NCI-H2029 (cell line): Measurements from ENCODE around the gene UBALD1.

ENCODE experiments used
- DNase-seq: peaks from one replicate; lab custom pipeline; 2025; lab: John Stamatoyannopoulos, UW

The UBALD1 gene

DNA sequence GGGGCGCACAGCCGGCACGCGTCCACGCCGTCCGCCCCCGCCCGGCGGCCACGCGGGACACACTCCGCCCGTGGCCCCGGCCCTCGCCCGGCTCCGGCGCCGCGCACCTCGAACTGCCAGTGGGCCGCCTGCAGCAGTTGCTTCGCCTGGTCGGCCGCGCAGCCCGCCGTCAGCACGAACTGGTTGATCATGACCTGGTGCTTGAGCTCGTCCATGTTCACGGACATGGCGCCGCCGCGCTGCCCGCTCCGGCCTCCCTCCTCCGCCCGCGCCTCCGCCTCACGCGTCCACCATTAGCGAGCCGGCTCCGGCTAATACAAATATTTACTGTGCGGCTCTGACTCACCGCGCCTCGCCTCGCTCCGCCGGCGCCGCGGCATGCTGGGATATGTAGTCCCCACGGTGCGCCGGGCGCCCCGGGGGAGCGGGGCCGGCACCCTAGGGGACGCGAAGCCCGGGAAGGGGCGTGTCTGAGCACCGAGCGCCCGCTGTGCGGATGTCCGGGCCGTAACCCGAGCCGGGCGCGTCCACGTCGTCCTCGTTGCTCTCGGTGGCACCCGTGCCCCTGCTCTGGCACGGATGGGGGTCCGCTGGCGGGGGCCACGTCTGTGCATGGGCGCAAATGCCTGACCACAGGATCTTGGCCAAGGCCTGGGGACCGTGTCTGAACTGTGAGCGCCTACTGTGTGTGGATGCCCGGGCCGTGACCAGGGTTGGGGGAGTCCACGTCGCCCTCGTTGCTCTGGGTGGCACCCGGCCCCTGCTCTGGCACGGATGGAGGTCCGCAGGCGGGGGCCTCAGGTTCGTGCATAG, at the start of gene UBALD1:
Gene UBALD1, minus strand, starts transcription at position 318 of the 813 bp plus-strand sequence. Its CDS starts 91 bp downstream, at position 227.
- peak; percentile 86 for DNase-seq

DNA sequence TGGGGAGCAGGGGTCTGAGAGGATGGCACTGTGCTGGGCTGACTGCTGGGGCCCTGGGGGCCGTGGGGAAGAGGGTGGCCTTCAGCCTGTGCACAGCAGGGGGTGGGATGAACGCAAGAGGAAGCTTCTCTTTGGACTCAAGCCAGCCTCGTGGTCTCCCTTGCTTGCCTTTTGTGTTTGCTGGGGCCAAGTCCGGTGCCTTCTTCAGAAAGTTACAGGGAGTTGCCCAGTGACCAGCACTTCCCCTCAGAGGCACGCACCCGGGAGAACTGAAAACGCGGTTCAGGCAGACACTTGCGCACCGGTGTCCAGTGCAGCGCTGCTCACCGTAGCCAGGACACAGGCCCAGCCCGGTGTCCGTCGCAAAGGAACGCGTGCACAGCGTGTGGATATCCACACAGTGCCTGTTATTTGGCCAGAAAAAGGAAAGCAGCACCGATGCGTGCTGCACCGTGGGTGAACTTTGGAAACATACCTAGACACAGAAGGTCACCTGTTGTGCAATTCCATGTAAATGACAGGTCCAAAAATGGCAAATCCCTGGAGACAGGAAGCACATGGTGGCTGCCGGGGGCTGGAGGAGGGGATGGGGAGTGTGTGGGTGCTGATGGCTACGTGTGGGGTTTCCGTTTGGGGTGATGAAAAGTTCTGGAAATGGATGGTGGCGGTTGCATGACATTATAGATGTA, 49.2 kb upstream of the UBALD1 start:
- no peak for DNase-seq

DNA sequence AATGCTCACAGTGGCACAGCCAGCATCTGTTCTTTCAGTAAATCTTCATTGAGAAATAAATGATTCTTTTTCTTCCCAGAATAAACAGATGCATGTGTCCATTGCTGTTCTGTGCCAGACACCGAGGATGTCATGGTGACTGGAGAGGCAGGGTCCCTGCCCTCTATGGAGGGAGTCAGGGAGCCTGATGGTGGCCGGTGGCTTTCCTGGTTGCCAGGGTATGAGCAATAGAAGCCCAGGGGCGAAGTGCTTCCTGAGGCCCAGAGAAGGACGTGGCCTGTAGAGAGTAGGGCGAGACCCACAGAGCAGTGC, 48.7 kb upstream of the UBALD1 start:
- DNase-seq = no peak

DNA sequence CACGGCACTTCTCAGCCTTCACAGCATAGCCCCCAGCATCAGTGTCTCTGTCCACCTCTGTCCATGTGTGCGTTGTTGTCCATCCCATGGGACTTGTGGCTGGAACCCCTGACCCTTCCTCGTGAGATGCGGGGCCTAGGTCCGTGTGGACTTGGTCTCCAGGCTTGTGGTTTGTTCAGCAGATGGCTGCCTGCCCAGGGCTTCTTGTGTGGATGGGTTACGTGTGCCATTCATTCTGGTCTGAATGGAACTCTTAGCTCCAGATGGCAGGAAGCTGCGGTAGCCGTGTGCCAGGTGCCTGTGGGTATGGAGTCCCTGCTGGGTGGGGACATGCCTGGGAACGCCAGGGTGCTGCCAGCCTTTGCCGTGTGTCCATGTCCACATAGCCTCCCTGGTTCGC, 47.0 kb upstream of the UBALD1 start:
- DNase-seq = peak; percentile 89

DNA sequence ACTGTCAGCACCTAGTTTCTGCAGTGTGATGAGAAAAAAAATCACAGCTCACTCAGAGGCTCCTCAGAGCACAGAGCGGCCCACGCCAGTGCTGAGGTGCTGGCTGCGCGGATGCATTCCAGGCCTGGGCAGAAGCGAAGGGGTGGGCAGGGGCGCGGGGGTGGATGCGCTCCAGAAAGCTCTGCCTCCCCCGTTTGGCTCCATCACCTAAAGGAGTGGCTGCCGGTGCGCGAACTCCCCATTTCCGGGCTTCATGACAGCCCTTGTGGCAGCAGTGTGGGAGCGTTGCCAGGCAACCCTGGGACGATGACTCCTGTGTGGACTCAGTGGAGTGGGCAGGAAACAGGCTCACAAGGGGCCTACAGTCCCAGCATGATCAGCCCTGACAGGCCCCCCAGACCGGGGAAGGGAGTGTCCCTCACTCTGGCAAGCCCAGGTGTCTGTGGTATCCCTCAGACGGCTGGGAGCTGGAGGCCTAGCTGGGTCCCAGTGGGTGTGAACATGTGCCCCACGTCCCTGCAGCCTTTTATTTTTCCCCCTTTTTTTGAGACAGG, 45.8 kb upstream of the UBALD1 start:
- DNase-seq = peak; percentile 70

DNA sequence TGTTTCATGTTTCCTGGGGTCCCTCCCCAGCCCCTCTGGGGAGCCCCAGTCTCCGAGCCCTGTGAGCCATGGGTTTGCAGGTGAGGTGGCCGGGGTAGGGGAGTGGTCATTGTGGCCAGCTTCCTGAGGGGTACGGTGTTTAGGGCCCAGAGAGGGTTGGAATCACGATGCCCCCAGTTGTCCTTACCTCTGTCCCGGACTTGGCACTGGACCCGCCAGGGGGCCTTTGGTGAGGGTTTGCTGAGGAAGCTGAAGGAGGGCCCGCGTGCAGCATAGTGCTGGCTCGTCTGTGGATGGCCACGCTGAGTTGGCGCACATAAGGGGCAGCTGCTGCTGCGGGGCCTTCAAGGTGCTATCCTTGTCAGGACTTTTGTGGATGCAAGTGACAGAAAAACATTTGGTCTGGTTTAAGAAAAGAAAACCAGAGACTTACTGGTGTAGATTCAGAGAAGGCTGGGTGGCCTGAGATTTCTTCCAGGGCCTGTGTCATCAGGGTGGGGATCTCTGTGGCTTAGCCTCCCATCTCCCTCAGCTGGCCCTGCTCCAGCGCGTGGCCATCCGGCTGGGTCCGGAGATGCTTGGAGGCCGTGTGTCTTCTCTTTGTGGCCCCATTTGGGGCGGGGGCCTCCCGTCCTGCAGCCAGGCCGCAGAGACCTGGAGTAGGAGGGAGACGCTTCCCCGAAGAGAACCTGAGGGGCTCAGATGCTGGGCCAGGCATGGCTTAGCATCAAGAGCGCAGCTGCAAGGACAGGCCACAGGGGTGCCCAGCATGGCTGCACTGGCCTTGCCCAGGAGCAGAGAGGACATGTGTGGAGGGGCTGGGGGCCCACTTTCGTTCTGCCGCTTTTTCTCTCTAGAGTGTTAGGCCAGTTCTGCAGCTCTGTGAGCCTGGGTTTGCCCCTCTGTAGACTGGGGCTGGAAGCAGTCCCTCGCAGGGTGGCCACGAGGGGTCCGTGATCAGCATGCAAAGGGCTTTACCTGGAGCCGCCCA, 45.0 kb upstream of the UBALD1 start:
- DNase-seq = no peak

DNA sequence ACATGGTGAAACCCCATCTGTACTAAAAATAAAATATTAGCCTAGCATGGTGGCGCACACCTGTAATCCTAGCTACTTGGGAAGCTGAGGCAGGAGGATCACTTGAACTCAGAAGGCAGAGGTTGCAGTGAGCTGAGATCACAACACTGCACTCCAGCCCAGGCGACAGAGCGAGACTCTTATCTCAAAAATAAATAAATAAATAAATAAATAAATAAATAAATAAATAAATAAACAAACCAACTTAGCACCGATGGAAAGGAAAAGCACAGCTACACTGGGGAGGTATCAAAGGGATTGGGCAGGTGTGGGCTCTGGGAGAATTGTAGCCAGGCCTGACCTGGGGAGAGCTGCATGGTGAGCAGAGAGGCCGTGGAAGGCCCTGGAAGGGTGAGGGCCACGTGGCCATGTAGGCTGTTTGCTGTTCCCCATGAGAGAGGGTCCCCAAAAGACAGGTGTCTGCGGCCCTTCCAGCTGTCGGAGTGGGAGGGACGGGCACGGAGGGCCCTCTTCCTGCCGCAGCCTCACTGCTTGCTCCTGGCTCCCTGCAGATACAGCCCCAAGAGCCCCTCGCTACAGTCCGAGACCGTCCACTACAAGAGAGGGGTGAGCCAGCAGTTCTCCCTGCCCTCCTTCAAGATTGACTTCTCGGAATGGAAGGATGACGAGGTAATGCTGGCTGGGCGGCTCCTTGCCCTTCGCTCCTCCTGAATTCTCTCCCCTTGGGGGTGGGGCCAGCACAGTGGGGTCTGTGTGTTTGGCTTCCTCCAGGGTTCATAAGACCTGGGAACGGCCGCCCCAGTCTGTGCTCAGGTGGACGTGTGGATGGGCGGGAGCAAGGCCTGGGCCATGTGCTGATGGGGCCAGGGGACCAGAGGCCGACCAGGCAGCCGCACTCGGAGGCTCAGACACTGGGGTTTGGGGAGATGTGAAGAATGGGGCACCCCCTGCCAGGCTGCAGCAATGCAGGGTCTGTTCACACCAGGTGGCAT, 42.3 kb upstream of the UBALD1 start:
- no peak for DNase-seq

DNA sequence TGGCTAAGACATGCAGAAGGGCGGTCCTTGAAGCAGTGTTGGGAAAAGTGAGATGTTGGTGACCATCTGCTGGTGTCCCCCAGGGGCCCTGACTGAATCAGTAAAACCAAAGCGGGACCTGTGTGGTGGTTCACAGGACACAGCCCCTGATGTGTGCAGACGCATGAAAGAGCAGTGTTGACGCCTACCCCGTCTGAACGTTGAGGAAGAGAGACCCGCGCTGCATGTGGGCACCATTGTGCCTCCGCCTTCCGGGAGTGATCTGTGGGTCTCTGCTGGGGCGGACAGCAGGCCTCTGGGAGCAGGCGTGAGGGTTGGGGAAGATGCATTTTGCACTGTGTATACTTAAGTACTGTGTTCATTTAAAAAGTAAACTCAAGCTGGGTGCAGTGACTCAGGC, 41.5 kb upstream of the UBALD1 start:
- DNase-seq = no peak

DNA sequence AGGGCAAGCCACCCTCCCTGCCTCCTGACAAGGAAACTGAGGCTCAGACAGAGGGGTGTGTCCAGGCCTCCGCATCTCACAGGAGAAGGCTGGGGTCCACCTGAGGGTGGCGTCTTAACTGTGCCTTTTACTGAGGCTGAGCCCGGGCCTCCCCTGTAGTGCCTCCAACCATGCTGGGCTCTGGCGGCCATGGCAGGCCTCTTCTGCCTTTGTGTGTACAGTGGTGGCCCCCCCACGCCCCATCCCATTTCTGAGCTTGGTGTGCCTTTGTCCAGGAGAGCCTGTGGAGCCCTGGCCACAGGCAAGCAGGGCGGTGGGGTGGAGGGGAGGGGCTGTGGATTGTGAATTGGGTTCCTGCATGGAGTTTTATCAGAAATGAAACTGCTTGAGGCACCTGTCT, 41.1 kb upstream of the UBALD1 start:
- no peak for DNase-seq

DNA sequence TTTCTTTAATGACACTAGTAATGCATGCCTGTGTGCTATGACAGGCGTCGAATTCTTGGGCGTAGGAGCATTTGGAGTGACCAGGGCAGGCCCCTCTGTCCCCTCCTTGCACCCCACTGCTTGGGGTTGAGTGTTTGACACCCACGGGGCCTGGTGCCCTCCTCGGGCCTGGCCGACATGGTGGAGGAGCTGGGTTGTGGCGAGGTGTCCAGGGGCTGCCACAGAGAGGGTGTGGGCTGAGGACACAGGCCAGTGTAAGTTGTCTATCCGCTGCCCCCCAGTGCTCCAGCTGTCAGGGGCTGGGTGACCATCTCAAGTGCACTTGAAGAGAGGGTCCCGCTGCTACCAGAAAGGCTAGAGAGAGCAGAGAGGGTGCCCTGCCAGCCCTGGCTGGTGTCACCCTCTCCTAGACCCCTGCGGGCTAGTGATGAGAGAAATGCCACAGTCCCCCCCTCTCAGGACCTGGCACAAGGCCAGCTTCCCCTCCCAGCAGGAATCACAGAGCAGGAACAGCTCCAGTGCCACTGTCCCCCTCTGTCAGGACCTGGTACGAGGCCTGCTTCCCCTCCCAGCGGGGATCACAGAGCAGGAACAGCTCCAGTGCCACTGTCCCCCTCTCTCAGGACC, 40.4 kb upstream of the UBALD1 start:
- DNase-seq = no peak

DNA sequence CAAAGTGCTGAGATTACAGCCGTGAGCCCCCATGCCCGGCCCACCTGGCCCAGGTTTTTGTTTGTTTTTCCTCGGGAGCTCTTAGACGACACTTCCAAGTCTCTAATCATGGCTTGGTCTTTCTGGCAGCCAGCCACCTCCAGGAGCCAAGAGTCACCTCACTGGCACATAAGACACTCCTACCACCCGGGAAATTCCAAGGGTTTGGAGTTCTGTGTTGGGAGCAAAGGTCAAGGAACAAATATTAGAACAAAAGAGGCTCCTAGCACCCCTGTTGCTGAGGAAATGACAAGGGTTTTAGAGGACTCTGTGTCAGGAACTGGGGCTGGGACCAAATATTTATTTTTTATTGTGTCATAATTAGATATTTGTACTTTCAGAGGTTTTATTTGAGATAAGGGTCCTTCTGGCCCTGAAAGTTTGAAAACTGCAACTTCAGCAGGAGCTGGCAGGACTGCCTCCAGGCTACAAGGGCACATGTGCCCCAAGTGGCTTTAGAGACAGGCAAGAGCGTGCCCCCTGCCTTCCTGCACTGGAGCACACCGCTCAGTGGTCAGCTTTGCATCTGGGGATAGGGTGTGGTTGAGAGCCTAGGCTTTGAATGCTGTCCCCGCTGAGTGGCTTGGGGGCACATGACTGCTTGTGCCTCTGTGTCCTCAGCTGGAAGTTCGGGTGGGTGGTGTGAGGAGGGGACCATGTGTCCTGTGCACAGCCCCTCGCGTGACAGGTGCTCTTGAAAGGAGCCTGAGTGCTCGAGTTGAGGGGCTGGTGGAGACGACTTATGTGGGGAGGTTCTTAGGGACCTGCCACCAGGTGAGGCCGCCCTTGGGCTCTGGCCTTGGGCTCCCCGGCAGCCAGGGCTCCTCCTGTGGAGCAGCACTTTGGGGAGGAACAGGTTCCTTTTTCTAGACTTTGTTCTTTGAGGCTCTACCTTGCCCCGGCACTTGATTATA, 39.6 kb upstream of the UBALD1 start:
- no peak for DNase-seq

DNA sequence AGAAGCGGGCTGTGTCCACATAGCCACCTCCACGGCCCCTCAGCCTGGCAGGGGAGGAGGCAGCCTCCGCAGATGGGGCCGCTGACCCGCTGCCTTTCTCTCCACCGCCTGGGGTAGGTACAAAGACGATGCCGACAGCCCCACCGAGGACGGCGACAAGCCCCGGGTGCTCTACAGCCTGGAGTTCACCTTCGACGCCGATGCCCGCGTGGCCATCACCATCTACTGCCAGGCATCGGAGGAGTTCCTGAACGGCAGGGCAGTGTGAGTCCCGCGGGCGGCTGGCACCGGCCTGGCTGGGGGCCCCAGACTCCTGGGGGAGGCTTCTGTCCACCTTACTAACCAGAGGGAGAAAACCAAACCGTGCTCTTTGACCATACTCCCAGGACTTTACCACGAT, 37.9 kb upstream of the UBALD1 start:
- DNase-seq = no peak

DNA sequence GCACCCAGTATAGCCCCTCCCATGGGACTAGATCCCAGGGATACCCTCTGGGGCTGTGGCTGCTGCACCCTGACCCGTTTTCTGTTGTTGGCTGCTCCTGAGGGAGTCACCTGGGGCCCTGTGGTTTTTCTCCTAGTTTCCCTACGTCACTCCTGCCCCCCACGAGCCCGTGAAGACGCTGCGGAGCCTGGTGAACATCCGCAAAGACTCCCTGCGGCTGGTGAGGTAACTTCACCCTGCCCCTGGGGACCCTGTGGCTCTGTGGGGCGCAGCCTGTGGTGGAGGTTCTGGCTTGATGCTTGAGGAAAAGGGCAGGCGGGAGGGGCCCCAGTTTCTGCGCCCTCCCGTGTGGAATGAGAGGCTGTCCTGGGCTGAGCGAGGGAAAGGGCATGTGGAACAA, 37.1 kb upstream of the UBALD1 start:
- DNase-seq = no peak

DNA sequence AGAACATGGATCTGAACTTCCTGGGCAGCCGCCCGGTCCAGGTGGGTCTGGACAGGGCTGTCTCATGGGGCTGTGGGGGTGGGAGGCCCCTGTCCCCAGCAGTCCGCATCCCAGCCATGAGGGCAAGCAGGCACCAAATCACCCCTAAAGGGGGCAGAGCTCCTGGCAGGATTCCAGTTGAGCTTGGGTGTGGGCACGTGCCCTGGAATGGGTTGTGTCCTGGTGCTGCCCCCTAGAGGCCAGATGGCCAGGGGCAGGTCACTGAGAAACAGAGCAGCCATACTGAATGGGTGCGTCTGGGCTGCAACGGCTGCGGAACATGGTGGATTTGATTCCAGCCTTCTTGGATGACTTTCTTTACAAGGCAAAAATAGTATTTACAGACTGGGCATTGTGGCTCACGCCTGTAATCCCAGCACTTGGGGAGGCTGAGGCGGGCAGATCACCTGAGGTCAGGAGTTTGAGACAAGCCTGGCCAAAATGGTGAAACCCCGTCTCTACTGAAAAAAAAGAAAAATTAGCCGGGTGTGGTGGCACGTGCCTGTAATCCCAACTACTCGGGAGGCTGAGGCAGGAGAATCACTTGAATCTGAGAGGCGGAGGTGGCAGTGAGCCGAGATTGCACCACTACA, 35.9 kb upstream of the UBALD1 start:
- peak; percentile 48 for DNase-seq

DNA sequence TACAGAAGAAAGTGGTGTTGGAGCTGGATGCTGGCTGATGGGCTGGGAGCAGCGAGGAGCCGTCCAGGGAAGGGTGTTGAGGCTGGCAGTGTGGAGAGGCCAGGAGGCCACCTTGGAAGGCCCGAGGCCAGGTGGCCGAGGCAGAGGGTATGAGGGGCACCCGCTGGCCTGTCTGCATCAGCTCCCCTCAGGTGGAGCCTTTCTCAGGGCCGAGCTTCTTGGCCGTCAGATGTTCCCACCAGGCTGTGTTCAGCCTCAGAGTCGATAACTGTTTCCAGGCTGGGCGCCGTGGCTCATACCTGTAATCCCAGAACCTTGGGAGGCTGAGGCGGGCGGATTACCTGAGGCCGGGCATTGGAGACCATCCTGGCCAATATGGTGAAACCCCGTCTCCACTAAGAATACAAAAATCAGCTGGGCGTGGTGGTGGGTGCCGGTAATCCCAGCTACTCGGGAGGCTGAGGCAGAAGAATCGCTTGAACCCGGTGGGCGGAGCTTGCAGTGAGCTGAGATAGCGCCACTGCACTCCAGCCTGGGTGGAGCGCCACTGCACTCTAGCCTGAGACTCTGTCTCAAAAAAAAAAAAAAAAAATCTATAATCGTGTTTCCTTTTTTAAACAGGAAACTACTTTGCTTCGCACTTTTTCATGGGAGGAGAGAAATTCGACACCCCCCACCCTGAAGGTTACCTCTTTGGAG, 35.2 kb upstream of the UBALD1 start:
- DNase-seq = no peak

DNA sequence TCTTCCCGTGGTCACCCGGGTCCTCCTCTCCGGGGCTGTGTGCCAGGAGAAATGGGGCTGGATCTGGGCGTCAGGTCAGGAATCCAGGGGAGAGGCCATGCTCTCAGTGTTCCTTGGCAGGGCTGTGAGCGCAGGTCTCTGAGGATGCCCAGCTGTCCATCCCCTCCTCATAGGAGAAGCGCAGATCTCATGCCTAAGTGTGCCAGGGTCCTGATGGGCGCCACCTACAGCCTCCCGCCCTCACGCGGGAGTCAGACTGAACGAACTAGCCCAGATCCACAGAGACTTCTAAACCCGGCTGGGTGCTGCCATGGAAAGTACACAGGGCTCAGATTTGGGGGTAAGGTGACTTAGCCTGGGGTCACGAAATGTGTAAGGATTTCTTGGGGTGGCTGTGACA, 34.2 kb upstream of the UBALD1 start:
- no peak for DNase-seq

DNA sequence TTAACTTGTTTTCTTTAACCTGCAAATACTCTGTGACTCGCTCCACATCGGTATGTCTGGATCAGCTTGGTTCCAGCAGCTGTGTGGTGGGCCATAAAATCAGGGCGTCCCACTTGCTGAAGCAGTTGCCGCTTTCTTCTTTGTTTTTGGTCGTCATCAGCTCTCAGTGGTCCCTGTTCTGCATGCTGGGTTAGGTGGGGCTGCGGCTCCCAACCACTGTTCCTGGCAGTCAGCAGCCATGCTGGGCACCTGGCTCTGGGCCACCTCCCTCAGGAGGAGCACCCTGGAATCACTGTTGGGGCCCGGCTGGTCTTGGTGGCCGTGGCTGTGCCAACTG, 32.9 kb upstream of the UBALD1 start:
- DNase-seq = no peak
